ENCODE results near the gene RAPGEF3. TPM values are rescaled to one million over a fixed set of nuclear protein-coding genes. Genes with fewer than 3 reads are reported as not detected.

The RAPGEF3 gene
- total and polyA plus RNA-seq, 2 donors (not counting 1 experiment from before 2014, with no cell fraction given): 1.8 to 5.2 TPM

DNA sequence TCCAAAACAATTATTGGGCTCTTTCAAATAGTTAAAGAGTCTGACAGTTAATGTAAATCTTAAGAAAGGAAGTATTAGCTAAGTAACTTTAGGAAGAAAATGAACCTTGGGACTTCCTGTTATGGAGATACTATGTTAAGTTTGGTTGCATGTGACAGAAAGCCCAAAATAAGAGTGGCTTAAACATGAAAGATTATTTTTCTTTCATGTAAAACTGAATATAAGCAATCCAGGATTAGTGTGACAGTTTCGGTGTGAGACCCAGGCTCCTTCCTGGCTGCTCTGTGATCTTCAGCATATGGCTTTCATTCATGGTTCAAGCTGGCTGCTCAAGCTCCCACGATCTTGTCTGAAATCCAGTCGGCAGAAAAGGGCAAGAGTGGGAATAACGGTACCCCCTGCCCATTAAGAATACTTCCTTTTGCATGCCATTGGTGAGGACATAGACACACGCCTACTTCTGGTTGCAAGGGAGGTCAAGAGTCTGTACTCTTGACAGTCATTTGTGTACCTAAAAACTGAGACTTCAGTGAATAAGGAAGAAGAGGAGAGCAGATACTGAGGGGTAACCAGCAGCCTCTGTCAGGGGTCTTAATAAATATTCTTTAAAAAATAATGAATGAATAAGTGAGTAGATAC, 50.7 kb downstream of the RAPGEF3 start:
- H3K79me2 ChIP-seq (ENCODE audit: control insufficient read depth, insufficient read depth, low read length): peaks cover 82% of the 10 kb centered on the region
- TF ChIP-seq, protein P1, sequence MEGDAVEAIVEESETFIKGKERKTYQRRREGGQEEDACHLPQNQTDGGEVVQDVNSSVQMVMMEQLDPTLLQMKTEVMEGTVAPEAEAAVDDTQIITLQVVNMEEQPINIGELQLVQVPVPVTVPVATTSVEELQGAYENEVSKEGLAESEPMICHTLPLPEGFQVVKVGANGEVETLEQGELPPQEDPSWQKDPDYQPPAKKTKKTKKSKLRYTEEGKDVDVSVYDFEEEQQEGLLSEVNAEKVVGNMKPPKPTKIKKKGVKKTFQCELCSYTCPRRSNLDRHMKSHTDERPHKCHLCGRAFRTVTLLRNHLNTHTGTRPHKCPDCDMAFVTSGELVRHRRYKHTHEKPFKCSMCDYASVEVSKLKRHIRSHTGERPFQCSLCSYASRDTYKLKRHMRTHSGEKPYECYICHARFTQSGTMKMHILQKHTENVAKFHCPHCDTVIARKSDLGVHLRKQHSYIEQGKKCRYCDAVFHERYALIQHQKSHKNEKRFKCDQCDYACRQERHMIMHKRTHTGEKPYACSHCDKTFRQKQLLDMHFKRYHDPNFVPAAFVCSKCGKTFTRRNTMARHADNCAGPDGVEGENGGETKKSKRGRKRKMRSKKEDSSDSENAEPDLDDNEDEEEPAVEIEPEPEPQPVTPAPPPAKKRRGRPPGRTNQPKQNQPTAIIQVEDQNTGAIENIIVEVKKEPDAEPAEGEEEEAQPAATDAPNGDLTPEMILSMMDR (IDR thresholded peaks at IDR 0.05): no peak
- no peak for TF ChIP-seq EZH2 (IDR thresholded peaks at IDR 0.05; ENCODE audit: borderline replicate concordance, insufficient read depth, low read depth, low read length, poor library complexity, severe bottlenecking)
- POLR2A ChIA-PET: interaction anchor here (0.9 to 1.2 kb wide), 2 partner anchors 62 to 131 kb away, joined by 3 to 7 read pairs; no protein-coding TSS in a partner anchor
- no peak overlapping the region for H3K4me3 ChIP-seq (ENCODE audit: control extremely low read depth in 1 of 5, extremely low read depth in 1 of 5, insufficient read depth in 1 of 5, low read depth in 2 of 5, low read length in 4 of 5)
- Mint-ChIP-seq H3K4me1 (peaks cover 69% of the 10 kb centered on the region), H3K4me3 (peak overlapping the region; percentile 71), H3K27me3 (no peaks in the 10 kb centered on the region), H3K27ac (peak overlapping the region; percentile 89), H3K9me3 (ENCODE audit: insufficient read depth) (no peaks in the 10 kb centered on the region)
- H4K20me1 ChIP-seq (ENCODE audit: control insufficient read depth, insufficient read depth, low read length, poor library complexity, severe bottlenecking): peaks cover 13% of the 10 kb centered on the region
- no peaks in the 10 kb centered on the region for H3K27me3 ChIP-seq (replicated peaks in 1 of 4; ENCODE audit: control extremely low read depth in 1 of 4, control insufficient read depth in 3 of 4, insufficient read depth in 4 of 4, low read length in 3 of 4)
- WGBS (ENCODE audit: insufficient coverage): 38% methylated on average over 4 of the region's 5 CpGs
- CTCF ChIA-PET: interaction anchor here (0.9 to 23.9 kb wide), 11 partner anchors 8 to 676 kb away, joined by 3 to 584 read pairs (median 3); partner anchors contain the start of genes RAPGEF3 and SLC48A1
- peak overlapping the region; percentile 31 to 88 for H3K27ac ChIP-seq (ENCODE audit: low read length in 2 of 2)
- no peak for ATAC-seq (ENCODE audit: low read depth)
- H3K9ac ChIP-seq (ENCODE audit: low read length): peak overlapping the region; percentile 14
- DNase-seq: no peak
- H3K4me2 ChIP-seq (replicated peaks; ENCODE audit: low read depth, low read length, poor library complexity, severe bottlenecking): peak overlapping the region; percentile 88
- intact Hi-C loops (cut with micrococcal nuclease): loop anchor here (2.0 to 10.0 kb wide), 7 partner anchors 199 to 1336 kb away; partner anchors contain the start of genes ASB8, CCDC184, SENP1 and SLC38A2
- H3K4me1 ChIP-seq (ENCODE audit: control insufficient read depth in 2 of 2, insufficient read depth in 2 of 2, low read length in 2 of 2): peaks cover 60 to 63% of the 10 kb centered on the region in 2 donors
- peak overlapping the region; percentile 40 for H2AFZ ChIP-seq (ENCODE audit: insufficient read depth, low read depth, low read length, poor library complexity, severe bottlenecking)
- H3K9me3 ChIP-seq (ENCODE audit: control extremely low read depth in 1 of 3, control insufficient read depth in 2 of 3, insufficient read depth in 1 of 3, low read length in 2 of 3): no peaks in the 10 kb centered on the region
- H3K36me3 ChIP-seq (replicated peaks in 1 of 2; ENCODE audit: control extremely low read depth in 1 of 2, control insufficient read depth in 1 of 2, extremely low read depth in 1 of 2, insufficient read depth in 2 of 2, low read length in 1 of 2): no peaks in the 10 kb centered on the region

DNA sequence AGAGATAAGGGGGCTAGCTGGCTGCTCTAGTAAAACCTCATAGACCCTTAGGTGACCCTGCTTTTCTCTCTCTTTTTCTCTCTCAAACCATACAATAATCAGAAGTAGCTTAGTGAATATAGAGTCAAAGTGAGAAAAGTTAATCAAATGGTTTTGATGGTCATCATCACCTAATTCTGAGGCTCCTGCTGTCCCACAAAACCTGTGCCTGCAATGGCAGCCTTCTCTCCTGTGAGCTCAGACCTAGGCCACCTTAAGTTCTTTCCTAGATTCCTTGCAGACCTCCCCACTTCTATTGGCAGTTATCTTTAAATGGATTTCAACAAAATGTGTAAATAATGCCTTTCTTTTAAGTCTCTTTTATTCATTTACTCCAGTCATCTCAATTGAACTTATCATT, 51.3 kb downstream of the RAPGEF3 start:
- H3K4me3 ChIP-seq (ENCODE audit: control extremely low read depth in 1 of 5, extremely low read depth in 1 of 5, insufficient read depth in 1 of 5, low read depth in 2 of 5, low read length in 4 of 5): peak overlapping the region in 1 of 5 experiments; percentile 96
- no peaks in the 10 kb centered on the region for H3K27me3 ChIP-seq (replicated peaks in 1 of 4; ENCODE audit: control extremely low read depth in 1 of 4, control insufficient read depth in 3 of 4, insufficient read depth in 4 of 4, low read length in 3 of 4)
- H3K4me1 Mint-ChIP-seq: peaks cover 73% of the 10 kb centered on the region
- peak overlapping the region; percentile 76 for H3K27ac Mint-ChIP-seq
- H3K4me1 ChIP-seq (ENCODE audit: control insufficient read depth in 2 of 2, insufficient read depth in 2 of 2, low read length in 2 of 2): peaks cover 60 to 63% of the 10 kb centered on the region in 2 donors
- H3K27ac ChIP-seq (ENCODE audit: low read length in 2 of 2): peak overlapping the region; percentile 88
- ATAC-seq (ENCODE audit: low read depth): no peak
- peak overlapping the region; percentile 14 for H3K9ac ChIP-seq (ENCODE audit: low read length)
- no peaks in the 10 kb centered on the region for H3K27me3 Mint-ChIP-seq
- intact Hi-C loops (cut with micrococcal nuclease): loop anchor here (2.0 to 10.0 kb wide), 7 partner anchors 200 to 1335 kb away; partner anchors contain the start of genes ASB8, CCDC184, SENP1 and SLC38A2
- no peak for DNase-seq
- H3K4me3 Mint-ChIP-seq: peak overlapping the region; percentile 32
- no peak for TF ChIP-seq EZH2 (IDR thresholded peaks at IDR 0.05; ENCODE audit: borderline replicate concordance, insufficient read depth, low read depth, low read length, poor library complexity, severe bottlenecking)
- H2AFZ ChIP-seq (ENCODE audit: insufficient read depth, low read depth, low read length, poor library complexity, severe bottlenecking): no peak overlapping the region
- no peaks in the 10 kb centered on the region for H3K9me3 Mint-ChIP-seq (ENCODE audit: insufficient read depth)
- peaks cover 13% of the 10 kb centered on the region for H4K20me1 ChIP-seq (ENCODE audit: control insufficient read depth, insufficient read depth, low read length, poor library complexity, severe bottlenecking)
- CTCF ChIA-PET: interaction anchor here (0.6 to 23.9 kb wide), 13 partner anchors 8 to 675 kb away, joined by 3 to 584 read pairs (median 3); partner anchors contain the start of genes CCDC184, RAPGEF3 and SLC48A1
- H3K36me3 ChIP-seq (replicated peaks in 1 of 2; ENCODE audit: control extremely low read depth in 1 of 2, control insufficient read depth in 1 of 2, extremely low read depth in 1 of 2, insufficient read depth in 2 of 2, low read length in 1 of 2): no peaks in the 10 kb centered on the region
- H3K9me3 ChIP-seq (ENCODE audit: control extremely low read depth in 1 of 3, control insufficient read depth in 2 of 3, insufficient read depth in 1 of 3, low read length in 2 of 3): no peaks in the 10 kb centered on the region
- peak overlapping the region; percentile 88 for H3K4me2 ChIP-seq (replicated peaks; ENCODE audit: low read depth, low read length, poor library complexity, severe bottlenecking)
- POLR2A ChIA-PET: interaction anchor here (0.7 to 1.2 kb wide), 4 partner anchors 63 to 504 kb away, joined by 3 to 7 read pairs (median 4); partner anchors contain the start of gene SLC48A1
- H3K79me2 ChIP-seq (ENCODE audit: control insufficient read depth, insufficient read depth, low read length): peaks cover 81% of the 10 kb centered on the region
